GM21576 (cell line): ENCODE results near the gene KIAA1549.

Source experiments
- ATAC-seq: cut with Tn5 transposase; IDR thresholded peaks from one replicate; pipeline ENCODE4 v1.9.1; 2021; ENCODE audit warnings: mild to moderate bottlenecking, moderate library complexity; ENCODE audit not compliant: unreplicated experiment

KIAA1549 gene

DNA sequence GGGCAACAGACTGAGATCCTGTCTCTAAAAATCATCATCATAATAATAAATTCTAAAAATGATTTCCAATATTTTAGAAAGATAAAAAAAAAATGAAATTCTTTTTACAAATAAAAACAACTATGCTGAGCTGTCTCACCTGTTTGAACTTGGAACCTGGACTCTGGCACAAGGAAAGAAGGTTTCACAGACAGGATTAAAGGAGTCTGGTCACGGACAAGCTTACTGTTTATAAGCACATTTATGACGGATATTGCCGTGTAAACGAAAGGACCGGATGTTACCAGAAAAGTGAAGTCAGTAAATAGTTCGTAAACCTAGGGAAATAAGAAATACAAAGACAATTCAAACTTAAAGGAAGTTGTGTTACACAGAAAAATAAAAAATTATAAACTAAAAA, 70.2 kb downstream of the KIAA1549 start:
- no peak for ATAC-seq

DNA sequence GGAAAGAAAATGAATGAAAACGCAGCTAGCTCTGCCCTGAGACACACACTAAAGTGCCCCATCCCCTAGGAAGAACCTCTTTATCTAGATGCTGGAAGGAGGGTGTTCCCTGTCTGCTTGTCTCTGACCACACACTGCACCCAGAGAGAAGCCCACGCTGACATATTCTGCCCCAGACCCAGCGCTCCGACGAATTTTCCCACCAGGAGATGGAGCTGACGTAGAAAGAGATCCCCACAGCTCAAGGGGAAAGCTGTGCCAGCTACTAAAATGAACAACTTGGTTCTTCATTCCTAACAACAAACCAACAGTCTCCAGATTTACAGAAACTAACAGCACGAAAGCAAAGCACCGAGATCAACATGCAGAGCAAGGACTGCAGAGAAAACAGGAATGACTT, 73.3 kb downstream of the KIAA1549 start:
- ATAC-seq, result no peak

DNA sequence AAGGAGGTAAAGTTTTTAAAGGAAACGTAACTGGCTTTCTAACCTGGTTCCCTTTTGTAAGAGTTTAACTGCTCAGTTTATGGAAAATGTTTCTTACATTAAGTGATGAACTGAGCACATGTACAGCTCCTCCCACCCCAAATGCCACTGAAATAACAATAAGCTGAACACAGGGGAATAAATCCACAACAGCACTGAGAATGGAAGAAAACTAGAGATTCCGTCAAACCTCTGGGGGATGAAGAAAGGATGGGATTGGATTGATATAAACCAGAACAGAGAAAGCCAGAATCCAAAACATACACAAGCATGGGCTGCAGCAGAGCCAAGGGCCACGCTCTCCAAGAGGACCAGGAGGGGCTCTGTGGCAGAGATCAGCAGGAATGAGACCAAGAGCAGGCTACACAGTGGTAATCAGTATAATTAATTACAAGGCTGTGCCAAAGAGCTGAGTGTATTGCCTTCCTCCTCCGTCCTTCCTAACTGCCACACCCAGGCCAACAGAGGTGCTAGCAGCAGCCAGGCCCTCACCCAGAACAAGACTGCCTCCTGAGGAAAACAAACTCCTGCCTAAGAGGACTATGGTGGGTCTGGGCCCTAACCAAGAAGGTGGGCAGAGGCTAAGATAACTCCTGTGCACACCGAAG, 73.9 kb downstream of the KIAA1549 start:
- no peak for ATAC-seq

DNA sequence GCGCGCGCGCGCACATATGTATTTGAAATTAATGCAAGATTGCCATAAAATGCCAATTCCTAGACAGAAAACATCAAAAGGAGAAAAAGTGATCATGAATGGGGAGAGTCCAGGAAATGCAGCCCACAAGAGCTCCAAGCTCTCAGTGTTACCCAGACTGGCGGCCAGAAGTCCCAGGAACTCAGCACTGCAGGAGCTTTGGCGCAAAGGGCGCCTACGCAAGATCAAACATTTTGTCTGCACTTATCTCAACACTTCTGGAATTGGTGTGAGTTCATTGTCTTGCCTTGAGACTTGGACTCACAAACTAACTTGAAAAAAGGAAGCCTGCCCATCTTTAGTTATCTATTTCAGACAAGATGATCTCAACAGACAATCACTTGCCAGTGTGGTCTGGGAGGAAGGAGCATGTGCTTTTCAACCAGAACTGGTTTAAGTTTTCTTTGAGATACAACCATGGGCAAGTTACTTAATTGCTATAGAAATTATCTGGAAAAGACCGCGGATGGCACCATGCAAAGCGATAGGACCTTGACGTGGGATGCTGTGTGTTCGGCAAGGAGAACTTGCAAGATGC, 77.2 kb downstream of the KIAA1549 start:
- no peak for ATAC-seq

DNA sequence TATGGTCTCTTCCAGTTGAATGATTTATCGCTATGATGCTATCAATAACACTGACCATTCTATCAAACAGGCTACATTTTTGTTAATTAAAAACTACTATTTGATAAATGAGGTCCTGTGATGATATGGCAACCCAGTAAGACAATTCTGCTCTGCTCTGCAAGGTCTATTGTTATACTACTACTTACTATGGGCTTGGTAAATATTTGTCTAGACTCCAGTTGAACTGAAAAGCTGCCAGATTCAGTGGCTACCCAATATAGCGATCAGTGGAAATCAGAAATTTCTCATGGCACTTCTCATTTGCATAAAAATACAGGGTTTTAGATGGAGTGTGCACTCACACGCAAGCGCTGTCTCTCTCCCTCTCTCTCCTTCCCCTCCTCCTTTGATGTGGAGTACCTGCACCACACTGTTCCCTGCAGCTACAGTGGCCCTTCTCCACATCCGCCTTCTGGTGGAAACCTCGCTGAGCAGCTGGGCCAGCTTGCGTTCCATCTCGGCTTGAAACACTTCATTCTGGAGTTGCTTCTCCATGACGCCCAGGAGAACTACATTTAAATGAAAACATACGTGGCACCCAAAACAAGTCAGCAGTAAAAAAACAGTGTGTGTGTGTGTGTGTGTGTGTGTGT, 77.9 kb downstream of the KIAA1549 start:
- no peak for ATAC-seq

DNA sequence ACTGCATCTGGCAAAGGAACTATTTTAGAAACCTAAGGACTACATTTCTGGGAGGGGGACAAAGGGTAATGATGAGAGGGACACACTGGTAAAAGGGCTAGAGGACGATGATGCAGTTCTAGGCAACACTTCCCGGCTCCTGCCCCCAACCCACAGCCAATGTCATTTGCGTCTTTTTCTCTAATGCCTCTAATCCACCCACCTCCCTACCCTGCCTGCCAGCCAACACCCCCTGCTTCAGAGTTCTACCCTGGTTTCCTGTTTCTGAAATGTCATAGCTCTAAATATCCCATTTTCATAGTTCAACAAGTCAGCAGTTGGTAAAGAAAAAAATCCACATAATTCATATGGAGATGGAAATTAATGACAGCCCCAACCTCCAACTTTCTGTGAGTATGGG, 79.0 kb downstream of the KIAA1549 start:
- no peak for ATAC-seq

DNA sequence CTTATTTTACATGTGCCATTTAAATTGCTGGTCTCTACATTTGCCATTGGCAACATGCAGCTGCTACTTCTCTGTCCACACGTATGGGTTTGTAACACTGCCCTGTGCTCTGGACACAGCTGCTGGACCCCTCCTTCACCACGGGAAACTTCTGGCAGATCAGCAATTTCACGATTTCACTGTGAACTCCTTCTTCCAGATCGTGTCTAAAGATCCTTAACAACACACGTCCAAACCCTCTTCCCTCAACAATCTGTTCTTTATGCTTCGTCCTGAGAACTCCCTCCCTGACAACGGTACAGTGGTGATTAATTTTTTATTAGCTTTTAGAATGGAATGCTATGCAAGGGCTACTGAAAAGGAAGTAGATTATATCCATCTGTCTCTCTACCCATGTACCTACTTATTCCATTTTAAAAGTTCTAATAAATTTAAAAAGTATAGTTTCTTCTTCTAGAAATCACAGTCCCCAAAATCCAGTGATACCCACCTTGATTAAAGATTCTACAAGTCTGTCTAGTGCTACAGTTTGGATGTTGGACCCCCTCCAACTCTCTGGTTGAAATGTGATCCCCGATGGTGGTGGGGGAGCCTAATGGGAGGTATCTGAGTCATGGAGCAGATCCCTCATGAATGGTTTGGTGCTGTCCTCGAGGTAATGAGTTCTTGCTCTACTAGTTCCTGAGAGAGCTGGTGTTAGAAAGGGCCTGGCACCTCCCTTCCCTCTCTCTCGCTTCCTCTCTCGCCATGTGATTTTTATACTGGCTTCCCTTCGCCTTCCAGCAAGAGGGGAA, 81.0 kb downstream of the KIAA1549 start:
- no peak for ATAC-seq

DNA sequence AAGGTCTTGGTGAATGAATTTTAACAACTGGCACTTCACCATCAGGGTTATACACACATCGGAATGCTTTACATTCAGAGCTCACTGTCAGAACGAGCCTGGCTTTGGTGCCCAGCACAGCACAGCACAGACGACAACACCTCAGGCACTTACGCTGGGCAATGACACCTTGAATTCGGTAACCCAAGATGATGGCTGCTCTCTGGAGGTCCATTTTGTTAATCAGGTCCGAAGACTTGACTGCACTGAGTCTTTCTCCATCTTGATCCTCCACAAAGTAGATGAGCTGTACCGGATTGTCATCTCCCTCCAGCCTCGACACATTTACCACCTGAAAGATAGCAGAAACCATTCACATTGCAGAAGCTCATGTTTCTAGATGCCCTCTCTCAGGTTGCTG, 82.4 kb downstream of the KIAA1549 start:
- ATAC-seq, result no peak

DNA sequence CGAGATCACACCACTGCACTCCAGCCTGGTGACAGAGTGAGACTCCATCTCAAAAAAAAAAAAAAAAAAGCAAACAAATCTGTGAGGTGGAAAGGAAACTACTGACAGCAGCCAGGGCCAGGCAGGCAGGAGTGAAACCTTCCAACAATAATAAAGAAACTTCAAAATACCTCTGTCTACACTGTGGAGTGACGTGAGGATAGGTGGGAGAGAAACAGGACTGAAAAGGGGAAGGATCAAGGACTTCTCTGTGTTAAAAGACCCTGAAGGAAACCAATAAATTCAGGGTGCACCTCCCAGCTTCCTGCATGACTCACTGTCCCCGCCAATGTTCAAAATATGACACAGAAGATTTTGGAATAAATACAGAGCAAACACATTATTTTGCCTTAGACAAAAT, 82.9 kb downstream of the KIAA1549 start:
- ATAC-seq, result no peak

DNA sequence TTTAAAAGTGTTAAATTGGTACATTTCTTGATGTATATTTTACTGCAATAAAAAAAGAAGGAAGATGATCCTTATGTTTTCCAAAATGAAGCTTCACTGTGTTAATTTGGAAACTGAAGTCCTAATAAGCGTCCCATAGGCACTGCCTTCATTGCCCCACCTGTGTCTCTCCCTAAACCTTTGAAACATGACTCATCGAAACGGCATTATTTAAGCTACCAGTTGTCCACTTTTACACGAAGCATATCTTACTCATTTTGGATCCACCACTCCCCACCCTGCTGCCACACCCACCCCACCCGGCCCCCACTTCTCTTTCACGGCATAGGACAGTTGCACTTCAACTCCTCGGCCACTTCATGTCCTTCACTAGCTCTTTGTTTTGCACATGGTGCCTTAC, 85.5 kb downstream of the KIAA1549 start:
- no peak for ATAC-seq

DNA sequence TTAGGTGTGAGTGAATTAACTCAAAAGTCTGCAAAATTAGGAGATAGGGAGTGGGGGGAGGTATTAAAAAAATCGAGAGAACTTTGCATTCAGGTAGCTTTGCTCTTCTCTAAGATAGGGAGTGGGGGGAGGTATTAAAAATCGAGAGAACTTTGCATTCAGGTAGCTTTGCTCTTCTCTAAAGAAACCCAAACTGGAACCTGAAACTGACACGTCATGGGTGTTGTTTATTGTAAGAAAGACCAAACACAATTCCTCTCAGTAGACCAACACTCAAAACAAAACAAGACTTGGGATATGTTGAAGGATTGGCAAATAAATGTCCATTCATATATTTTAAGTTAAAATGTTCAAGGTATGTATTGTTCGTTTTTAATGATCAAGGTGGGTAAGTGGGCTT, 87.9 kb downstream of the KIAA1549 start:
- no peak for ATAC-seq

DNA sequence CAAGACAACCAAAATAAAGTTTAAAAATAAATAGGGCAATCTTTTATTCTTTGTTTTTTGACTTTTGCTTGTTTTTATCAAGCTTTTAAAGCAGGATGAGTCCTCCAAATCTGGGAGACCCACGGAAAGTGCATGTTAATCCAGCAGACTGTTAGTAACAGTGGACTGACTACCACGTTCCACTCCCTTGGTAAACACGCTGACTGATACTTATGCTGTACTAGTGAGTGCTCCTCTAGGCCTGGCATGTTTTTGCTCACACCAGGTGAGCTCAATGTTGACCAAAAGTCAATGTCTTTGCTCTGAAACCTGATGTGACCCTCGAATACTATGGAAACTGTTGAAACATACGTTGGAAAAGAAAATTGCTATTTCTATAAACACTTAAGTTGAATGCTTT, 88.4 kb downstream of the KIAA1549 start:
- no peak for ATAC-seq

DNA sequence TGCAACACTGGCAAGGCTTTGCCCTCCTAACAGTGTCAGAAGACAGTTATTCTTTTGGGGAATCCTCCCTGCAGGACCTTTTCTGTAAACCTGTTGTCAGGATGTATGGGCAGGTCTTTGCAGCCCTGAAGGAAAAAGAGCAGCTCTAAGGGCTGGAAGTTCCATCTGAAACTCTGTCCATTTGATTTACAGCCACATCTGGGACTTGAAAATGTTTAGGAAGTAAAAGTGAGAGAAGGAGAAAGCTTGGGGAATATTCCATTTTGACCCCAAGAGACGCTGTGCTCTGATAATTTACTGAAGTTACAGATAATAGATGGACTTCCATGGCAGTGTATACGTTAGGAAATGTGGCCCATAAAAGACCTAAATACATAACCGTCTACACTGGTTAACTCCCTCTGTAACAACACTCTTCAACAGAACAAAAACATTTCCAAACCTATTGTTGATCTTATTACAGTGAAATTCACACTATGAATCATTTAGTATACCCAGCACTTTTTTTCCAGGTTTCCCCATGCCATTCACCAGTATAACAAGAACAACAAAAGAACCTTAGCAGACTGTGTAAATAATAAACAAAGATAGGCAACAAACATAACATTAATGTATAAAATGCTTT, 89.1 kb downstream of the KIAA1549 start:
- ATAC-seq, result no peak

DNA sequence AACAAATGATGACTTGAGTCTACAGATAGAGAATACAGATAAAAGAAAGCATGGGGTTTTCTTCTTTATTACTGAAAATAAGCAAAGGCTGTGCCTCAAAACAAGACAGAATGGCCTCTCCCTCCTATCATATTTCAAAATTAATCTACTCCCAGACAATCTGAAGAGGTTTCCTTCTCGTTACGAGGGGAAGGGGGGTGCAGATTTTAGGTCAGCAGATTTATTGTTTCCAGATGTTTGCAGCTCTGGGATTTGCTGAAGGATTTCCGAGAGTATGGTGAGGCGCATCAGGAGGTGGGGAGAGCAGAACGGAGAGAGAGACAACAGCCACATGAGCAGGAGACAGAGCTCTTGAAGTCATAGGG, 89.8 kb downstream of the KIAA1549 start:
- ATAC-seq, result no peak

DNA sequence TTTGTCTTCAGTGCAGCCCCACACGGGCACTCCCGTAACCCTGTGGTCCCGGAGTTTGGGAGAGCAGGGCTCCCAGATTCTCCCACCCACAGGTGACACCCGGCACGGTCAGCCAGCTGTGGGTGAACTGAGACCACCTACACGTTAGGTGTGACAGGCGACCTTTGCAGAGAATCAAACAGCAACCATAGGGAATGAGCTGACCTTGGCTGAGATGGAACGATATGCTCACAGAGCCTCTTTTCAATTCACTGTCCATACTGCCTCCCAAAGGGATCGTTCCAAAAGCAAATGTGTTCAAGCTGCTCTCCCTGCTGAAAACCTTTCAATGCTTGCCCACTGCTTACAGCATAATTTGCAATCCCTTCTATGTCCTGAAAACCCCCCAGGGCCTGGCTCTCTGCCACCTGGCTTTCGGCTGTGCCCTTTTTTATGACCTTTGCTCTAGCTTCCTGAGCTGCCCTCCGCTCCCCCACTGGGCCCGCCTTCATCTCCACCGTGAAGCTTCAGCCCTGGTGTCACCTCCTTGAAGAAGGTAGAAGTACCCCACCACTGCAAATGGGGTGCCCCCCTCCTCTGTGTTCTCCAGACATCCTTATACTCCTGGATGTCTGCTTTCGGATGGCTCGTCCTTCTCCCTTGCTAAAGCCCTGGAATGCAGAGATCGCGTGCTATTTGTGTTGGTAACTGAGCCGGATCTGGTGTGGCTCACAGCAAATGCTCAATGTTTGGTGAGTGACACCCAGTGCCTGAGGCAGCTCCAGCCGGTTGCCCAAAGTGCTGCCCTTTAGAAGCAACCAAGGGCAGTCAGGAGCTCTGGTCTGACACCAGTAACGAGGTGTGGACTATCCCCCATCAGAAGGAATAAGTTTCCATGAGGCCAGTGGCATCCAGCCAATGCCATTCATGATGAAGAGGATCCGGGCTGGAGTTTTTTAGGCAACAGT, 90.4 kb downstream of the KIAA1549 start:
- no peak for ATAC-seq

DNA sequence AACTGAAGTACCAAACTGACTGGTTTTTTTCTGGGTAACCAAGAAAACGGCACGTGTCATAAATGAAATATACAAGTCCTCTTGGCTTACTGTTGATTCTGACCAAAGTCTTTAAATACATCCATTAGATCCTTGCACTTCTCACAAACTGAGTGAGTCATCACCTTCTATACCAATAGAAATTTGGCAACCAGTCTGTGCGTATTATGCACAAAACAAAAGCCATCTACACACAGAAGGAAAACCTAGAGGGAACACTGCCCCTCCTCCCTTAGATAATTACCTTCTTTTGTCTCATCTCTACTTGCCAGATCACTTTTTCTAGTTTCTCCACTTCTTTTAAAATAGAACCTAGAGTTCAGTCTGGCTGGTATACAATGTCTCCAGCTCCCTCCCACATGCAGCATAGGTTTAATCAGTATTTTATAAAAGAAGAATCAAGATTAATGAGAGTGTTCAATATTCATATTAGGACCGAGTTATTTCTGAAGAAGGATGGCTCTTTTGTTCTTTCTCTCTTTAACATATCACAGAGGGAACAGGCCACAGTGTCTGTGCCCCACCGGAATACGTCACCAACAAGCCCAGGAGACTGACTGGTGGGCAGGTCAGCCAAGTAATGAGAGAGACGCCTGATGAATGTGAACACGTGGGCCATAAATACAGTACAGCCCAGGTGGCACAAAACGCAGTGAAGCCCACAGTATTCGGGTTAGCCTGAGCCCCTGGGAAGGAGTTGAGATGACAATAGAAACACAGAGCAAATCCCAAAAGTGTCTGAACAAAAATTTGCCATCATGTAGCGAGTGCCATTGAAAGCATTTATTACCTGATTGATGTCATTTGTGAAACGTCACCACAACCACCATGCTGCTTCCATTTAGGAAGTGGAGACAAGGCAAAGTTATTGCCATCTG, 91.3 kb downstream of the KIAA1549 start:
- no peak for ATAC-seq

DNA sequence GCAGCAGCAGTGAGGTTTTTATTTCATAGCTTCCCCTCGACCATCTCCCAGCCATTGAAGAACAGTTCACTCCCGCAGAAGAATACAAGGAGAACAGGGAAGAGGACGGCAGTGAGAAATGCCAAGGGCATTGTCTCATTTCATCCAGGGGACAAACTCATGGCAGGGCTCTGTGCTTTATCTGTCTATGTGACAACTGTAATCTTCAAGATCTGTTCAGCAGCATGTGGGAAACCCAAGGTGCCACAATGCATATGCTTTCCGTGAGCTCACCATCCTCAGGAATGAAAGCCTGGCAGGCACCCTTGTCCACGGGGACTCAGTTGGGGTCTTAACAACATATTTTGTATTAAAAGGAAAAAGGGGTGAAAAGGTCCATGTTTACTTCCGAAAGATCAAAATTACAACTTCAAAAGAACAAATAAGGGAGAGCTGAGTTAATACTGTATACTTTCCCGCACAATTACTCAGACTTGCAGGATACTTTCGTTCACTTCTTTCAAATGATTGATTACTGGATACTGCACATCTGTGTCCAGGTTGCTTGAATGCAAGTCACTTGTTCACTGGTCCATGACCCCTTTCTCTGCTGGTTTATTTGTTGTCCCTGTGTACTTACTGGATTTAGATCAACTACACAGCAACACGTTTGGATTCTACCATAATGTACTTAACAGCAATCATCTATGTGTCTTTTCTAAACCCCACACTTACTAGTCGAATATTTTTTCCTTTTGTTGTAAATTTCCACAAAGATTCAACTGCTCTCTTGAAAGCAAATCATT, 93.1 kb downstream of the KIAA1549 start:
- ATAC-seq, result no peak

DNA sequence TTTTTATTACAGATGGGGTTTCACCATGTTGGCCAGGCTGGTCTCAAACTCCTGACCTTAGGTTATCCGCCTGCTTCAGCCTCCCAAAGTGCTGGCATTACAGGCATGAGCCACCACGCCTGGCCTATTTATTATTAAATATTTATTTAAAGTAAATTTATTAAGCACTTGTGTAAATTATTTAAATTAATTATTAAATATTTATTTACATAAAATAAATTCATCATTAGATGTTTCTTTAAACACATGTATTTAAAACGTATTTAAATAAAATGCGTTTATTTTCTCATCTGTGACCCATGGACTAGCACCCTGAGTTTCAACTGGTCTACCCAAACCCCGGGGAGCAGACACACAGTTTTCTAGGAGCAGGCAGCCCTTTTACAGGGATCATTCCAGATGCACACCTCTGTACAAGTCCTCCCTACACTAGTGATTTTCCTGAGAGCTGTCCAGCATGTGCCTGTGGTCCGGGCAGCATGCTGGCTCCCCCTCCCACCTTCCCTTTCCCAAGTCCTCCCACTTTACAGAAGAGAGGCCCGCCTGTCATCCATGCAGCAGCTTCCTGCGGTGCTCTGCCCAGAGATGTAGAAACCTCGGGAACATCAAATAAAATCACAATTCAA, 94.0 kb downstream of the KIAA1549 start:
- ATAC-seq, result no peak
